ENCODE measurements around the gene PPP2R2C.

PPP2R2C gene

GRCh38 chr4:6472387-6473263 is at the start of gene PPP2R2C:
Gene PPP2R2C, minus strand, starts transcription at chr4:6472614. Its CDS starts 385 bp downstream, at chr4:6472229.
- DNase-seq = peak; percentile 19

GRCh38 chr4:6520978-6521377 is 48.6 kb upstream of the PPP2R2C start:
- no peak for DNase-seq

- no peak for DNase-seq
Measured at GRCh38 chr4:6520051-6520636, 47.7 kb upstream of the PPP2R2C start.

GRCh38 chr4:6517171-6517570 is 44.8 kb upstream of the PPP2R2C start:
- DNase-seq = no peak

- DNase-seq = no peak
Measured at GRCh38 chr4:6516762-6517161, 44.3 kb upstream of the PPP2R2C start.

GRCh38 chr4:6516281-6516680 is 43.9 kb upstream of the PPP2R2C start:
- no peak for DNase-seq

- no peak for DNase-seq
Measured at GRCh38 chr4:6513678-6514077, 41.3 kb upstream of the PPP2R2C start.

- DNase-seq = no peak
Measured at GRCh38 chr4:6509587-6509986, 37.2 kb upstream of the PPP2R2C start.

- DNase-seq = no peak
Measured at GRCh38 chr4:6507345-6507744, 34.9 kb upstream of the PPP2R2C start.

- DNase-seq = no peak
Measured at GRCh38 chr4:6506616-6507140, 34.3 kb upstream of the PPP2R2C start.

GRCh38 chr4:6504900-6505496 is 32.6 kb upstream of the PPP2R2C start:
- DNase-seq = no peak

- no peak for DNase-seq
Measured at GRCh38 chr4:6502747-6503465, 30.5 kb upstream of the PPP2R2C start.

GRCh38 chr4:6502147-6502546 is 29.7 kb upstream of the PPP2R2C start:
- DNase-seq = no peak

- no peak for DNase-seq
Measured at GRCh38 chr4:6501171-6501570, 28.8 kb upstream of the PPP2R2C start.

- no peak for DNase-seq
Measured at GRCh38 chr4:6500481-6501140, 28.2 kb upstream of the PPP2R2C start.

GRCh38 chr4:6499238-6499600 is 26.8 kb upstream of the PPP2R2C start:
- DNase-seq = no peak

GRCh38 chr4:6498511-6499237 is 26.3 kb upstream of the PPP2R2C start:
- no peak for DNase-seq

GRCh38 chr4:6497796-6498195 is 25.4 kb upstream of the PPP2R2C start:
- no peak for DNase-seq

GRCh38 chr4:6495736-6496135 is 23.3 kb upstream of the PPP2R2C start:
- no peak for DNase-seq

GRCh38 chr4:6495296-6495590 is 22.8 kb upstream of the PPP2R2C start:
- no peak for DNase-seq

- DNase-seq = no peak
Measured at GRCh38 chr4:6494431-6495295, 22.2 kb upstream of the PPP2R2C start.

All from NCI-H345 (cell line).